ENCODE results near the gene TRAF6.

Gene TRAF6

DNA sequence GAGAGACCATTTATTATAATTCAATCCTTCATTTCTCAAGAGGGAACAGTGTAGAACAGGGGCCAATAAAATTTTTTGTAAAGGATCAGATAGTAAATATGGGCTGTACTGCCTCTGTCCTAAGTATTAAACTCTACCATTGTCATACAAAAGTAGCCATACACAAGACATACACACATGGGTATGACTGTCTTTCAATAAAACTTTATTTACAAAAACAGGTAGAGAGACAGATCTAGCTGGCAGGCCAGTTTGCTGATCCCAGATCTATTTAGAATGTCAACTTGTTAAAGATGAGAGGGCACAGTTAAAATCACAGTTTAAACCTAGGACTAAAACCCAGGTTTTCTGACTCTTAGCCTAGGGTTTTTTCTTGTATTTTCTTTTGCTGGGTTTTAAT, 16.7 kb downstream of the TRAF6 start:
- in situ Hi-C loops (cut with MboI; ENCODE audit: low sequenced_read_pairs), result loop anchor here (25.0 kb wide), 1 partner anchor 881 kb away; the partner anchor contains the start of gene FJX1

DNA sequence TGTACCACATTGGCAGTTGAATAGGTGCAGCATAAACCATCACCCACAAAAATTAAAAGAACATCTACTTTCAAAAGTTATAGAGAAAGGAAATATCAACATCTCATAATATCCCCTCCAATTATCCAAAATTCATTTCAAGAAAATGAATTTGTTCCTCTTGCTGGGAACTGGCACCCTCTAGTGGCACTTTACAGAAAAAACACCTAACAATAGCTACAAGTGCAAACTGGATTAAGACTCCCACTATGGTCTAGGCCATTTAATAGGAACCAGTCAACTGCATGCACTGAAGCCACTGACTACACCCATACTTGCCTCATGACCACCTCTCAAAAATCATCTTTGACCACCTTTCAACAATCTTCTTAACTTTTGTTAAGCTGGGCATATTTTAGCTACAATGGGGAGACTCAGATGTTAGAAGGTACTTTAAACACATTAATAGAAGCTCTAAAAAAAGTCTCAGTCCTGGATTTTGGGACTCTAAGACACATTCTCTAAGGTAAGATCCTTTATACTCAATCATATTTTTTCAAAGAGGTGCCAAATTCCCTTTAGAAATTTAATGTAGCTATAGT, 17.3 kb downstream of the TRAF6 start:
- in situ Hi-C loops (cut with MboI; ENCODE audit: low sequenced_read_pairs), result loop anchor here (25.0 kb wide), 1 partner anchor 881 kb away; the partner anchor contains the start of gene FJX1

DNA sequence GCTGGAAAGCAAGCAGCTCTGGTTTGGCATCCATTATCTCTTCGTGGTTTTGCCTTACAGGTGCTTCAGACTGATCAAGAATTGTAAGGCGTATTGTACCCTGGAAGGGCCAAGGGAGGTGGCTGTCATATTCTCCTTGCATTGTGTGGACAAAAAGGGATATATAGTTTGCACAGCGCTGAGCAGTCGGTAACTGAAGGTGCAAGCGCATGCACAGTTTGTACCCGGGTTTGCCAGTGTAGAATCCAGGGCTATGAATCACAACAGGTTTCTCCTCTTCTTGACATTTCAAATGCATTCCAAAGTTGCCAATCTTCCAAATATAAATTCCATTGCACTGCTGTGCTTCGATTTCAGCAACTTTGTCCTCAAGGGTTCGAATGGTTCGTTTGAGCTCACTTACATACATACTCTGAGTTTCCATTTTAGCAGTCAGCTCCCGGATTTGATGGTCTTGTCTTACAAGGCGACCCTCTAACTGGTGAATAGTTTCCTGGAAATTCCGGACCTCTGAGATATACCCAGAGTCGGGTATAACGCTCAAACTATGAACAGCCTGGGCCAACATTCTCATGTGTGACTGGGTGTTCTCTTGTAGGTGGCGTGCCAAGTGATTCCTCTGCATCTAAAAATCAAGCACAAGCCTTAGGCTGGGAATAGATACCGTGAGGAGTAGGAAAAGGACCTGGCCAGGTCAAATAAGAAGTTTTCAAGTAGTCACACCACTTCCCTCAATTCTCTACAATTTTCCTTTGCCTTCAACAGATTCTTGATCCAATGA, 19.9 kb downstream of the TRAF6 start:
- in situ Hi-C loops (cut with MboI; ENCODE audit: low sequenced_read_pairs), result loop anchor here (25.0 kb wide), 1 partner anchor 878 kb away; the partner anchor contains the start of gene FJX1

DNA sequence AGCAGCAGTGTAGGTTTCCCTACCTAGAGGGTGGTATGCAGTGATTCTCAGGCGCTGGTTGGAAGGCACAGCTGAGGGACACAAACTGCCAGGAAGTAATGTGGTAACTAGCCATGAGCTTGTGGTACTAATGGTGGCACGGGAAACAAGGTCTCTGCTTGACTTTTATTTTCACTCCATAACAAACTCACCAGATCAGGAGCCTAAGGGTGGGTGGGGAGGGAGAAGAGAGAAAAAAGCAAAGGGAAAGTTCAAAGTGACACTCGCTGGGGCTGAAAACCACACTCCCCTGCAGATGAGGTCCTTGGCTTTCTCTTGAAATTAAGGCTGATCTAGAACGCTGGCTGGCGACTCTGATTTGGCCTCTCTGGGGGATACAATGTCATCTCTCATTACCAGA, 22.0 kb downstream of the TRAF6 start:
- in situ Hi-C loops (cut with MboI; ENCODE audit: low sequenced_read_pairs), result loop anchor here (25.0 kb wide), 1 partner anchor 876 kb away; the partner anchor contains the start of gene FJX1

DNA sequence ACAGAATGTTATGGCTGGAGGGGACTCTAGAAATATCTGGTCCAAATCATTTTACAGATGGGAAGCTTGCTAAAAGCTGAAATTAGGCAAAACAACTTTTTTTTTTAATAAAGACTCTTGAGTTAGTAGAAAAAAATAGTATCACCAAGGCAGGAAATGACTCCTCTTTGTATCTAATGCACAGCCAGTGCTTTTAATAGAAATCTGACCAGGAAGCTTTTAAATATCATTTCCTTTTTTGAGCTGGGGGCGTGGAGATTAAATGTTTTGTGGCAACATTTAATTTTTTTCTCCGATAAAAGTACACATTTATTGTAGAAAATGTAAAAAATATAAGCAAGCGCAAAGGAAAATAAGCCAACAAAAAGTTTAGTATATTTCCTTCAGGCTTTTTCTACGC, 22.5 kb downstream of the TRAF6 start:
- in situ Hi-C loops (cut with MboI; ENCODE audit: low sequenced_read_pairs), result loop anchor here (25.0 kb wide), 1 partner anchor 875 kb away; the partner anchor contains the start of gene FJX1

DNA sequence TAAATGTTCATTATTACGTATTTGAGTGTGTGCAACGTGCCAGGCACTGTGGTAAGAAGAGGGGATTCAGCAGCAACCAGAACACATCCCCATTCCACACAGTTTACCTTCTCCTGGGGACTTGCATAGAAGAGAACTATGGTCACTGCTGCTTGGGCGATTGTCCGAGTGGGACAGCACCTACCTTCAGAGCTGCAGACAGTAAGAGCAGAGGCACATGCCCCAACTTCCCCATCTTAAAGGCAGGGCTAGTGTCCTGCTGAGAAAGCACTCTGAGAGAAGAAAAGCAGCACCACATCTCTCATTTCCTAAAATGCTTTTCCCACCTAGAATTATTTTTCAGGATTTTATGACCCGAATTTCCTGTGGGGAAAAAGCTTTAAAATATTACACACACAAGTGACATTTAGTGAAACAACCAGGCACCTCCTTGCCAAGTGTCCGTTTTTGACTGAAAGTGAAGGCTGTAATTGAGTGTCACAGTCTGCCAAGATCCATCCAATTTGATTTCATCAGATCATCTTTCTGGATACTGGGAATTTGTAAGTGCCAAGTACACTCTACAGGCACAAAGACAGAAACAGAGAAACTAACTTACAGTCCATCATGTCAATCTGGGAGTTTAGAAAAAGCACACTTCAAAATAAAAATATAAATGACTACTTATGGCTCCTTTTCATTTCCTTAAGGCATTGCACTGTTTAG, 24.6 kb downstream of the TRAF6 start:
- in situ Hi-C loops (cut with MboI; ENCODE audit: low sequenced_read_pairs), result loop anchor here (25.0 kb wide), 1 partner anchor 873 kb away; the partner anchor contains the start of gene FJX1

DNA sequence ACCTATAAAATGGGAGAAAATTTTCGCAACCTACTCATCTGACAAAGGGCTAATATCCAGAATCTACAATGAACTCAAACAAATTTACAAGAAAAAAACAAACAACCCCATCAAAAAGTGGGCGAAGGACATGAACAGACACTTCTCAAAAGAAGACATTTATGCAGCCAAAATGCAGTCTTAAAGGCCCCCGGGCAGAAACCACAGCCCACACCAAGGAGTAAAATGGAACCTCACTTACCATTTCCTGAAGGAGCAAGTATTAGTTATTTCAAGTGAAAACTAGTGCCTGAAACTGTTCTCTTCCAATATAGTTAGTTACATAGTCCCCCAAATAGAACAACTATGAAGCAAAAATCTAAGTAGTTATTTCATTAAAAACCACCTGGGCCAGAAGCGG, 27.0 kb downstream of the TRAF6 start:
- in situ Hi-C loops (cut with MboI; ENCODE audit: low sequenced_read_pairs), result loop anchor here (25.0 kb wide), 1 partner anchor 871 kb away; the partner anchor contains the start of gene FJX1

DNA sequence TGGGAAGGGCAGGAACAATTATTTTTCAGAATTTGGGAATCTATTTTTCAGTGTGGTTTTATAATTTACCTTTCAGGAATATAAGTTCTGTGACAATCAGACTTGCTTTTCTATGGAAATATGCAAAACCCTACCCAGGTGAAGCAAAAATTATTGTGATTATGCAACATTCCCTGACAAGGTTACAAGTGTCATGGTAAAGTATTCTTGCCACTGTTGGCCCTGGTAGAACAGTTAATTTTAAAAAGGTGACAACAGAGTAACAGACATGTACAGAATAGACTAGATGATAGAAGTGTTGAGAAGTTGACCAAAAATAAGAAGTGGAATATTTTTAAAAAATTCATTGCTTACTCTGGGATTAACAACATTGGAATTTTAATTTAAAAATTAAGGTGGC, 29.2 kb downstream of the TRAF6 start:
- in situ Hi-C loops (cut with MboI; ENCODE audit: low sequenced_read_pairs), result loop anchor here (25.0 kb wide), 1 partner anchor 869 kb away; the partner anchor contains the start of gene FJX1

DNA sequence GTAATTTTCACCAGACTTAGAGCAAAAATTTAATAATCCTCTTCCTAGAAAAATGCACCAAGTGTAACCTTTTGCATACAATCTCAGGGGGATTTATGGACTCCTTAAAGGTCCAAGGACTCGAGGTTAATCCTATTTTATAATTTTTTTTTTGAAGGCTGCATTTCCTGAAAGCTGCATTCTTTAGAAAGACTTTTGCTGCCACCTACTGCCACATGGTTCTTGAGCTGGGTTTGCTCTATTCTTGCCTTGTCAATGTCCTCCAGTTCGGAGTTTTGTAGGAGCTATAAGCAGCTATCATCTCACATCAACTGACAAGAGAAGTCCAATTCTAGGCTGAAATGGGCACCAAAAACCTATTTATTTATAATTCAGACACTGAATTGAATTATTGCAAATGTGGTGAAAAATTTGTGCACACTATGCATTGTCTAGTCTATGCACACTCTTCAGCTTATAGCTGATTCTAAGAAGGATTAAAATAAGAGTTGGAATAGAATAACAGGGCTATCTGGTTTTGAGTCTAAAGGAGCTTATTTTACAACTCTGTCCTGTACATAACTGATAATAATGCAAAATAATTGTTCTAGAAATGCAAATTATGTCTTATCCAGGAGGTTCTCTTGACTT, 31.3 kb downstream of the TRAF6 start:
- in situ Hi-C loops (cut with MboI; ENCODE audit: low sequenced_read_pairs), result loop anchor here (10.0 to 25.0 kb wide), 2 partner anchors 184 to 867 kb away; partner anchors contain the start of genes FJX1 and PRR5L

DNA sequence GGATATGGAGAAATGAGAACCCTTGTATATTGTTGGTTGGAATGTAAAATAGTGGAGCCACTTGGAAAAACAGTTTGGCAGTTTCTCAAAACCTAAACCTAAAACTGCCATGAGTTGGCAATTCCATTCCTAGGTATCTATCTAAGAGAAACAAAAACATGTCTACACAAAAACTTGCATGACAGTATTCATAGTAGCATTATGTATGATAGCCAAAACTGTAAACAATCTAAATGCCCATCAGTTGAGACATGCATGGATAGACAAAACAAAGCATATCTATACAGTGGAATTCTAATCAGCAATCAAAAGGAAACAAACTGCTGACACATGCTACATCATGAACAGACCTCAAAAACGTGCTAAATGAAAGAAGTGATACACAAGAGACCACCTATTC, 34.9 kb downstream of the TRAF6 start:
- in situ Hi-C loops (cut with MboI; ENCODE audit: low sequenced_read_pairs), result loop anchor here (10.0 to 25.0 kb wide), 2 partner anchors 180 to 863 kb away; partner anchors contain the start of genes FJX1 and PRR5L

DNA sequence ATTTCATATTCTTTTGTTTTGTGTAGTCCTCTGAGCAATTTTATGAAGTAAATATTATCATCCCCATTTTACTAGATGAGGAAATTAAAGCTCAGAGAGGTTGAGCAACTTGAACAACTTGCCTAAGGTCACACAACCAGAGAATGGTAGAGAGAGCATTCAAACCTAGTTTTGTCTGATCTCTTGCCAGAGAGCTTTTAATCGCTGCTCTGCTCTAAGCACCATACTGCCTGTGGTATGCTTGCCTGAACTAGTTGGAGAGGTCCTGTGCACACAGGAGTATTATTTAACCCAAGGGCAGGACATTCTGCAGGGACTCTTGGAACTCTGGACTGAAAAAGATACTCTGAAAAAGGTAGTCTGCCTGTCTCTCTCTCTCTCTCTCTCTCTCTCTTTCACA, 38.5 kb downstream of the TRAF6 start:
- in situ Hi-C loops (cut with MboI; ENCODE audit: low sequenced_read_pairs), result loop anchor here (10.0 kb wide), 1 partner anchor 177 kb away; the partner anchor contains the start of gene PRR5L

DNA sequence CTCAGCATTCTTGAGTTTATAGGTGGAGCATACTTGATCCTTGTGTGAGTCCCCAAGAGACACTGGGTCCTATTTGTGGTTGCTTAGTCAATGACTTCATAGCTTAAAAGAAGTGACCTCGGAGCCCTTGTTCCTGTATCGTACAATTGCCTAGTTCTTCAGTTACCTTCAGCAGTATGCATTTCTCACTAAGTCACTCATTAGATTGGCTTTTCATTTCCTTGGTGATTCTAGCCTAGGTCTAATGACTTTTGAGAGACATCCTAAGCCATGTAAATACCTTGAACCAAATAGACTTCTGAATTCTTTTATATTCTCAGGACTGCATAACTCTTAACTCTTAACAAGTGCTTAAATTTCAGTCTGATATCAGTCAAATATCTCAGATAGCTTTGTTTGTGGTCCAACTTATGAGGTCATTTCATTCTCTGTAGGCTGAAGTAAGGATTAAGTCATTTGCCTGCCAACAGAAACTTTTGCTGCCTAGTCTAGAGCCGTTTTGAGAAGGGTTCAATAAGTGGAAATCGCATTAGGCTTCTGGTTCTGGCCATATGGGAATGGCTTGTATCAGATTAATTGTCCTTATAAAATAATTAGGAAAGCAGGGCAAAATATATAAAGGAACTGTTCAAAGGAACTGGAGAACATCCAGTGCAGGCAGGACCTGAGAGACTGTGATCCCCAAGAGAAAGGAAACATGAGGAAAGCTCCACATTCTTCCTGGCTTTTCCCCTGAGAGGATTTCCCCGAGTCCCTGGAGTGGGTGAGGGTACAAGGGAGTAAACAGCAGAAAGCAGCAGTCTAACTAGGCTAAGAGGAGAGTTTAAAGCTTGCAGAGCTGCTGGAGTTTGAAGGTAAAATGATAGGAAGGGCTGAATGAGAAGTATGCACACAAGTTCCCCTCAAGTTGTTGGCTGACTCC, 39.9 kb downstream of the TRAF6 start:
- in situ Hi-C loops (cut with MboI; ENCODE audit: low sequenced_read_pairs), result loop anchor here (10.0 kb wide), 1 partner anchor 175 kb away; the partner anchor contains the start of gene PRR5L

DNA sequence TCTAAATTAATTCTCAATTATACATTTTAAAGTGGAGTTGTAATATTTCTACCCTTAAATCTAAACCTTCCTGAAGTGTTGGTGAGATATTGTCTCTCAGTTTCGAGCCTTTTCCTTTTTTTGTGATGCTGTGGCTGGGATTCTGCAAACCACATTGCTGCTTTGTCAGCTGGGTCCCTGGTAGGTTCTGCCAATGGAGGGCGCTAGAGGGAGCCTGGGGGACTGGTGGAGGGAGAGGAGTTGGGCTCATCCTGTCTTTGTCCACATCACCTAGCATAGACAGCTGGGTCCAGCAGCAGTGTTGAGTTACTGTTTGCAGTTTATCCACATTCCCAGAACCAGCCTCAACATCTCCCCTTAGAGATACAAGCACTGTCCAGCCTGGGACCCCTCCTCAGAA, 41.0 kb downstream of the TRAF6 start:
- in situ Hi-C loops (cut with MboI; ENCODE audit: low sequenced_read_pairs), result no loop called here

DNA sequence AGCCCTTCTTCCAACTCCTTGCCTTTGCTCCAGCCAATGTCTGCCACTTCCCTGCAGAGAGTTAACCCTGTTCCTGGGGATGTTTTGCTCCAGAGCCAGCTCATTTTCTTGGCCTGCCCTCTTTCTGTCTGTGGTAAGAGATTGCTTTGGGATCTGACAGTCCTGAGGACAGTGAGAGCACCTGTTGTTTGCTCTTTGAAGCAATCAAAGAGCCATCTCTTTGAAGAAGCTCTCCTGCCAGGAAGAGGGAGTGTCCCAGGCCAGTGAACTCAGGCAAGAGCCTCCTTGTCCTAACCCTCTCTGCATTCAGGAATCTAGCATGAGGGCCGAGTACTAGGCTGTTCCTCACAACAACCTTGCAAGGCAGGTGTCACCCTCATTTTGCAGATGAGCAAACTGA, 42.2 kb downstream of the TRAF6 start:
- in situ Hi-C loops (cut with MboI; ENCODE audit: low sequenced_read_pairs), result no loop called here

DNA sequence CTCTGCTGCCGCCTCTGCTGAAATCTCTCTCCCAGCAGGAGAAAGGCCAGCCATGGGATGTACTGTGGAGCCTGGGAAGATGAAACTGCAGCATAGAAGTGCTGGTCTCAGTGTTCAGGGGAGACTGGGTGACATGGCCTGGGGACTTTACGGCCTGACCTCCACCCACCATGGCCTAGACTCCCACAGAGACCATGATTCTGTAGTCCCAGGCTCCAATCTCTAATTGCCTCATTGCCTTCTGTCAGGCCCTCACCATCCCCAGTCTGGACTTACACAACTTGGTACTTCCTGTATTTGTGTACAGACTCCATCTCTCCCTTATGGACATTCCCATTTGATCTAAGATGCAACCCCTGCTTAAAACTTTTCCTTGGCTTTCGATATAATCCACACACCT, 43.1 kb downstream of the TRAF6 start:
- in situ Hi-C loops (cut with MboI; ENCODE audit: low sequenced_read_pairs), result no loop called here

DNA sequence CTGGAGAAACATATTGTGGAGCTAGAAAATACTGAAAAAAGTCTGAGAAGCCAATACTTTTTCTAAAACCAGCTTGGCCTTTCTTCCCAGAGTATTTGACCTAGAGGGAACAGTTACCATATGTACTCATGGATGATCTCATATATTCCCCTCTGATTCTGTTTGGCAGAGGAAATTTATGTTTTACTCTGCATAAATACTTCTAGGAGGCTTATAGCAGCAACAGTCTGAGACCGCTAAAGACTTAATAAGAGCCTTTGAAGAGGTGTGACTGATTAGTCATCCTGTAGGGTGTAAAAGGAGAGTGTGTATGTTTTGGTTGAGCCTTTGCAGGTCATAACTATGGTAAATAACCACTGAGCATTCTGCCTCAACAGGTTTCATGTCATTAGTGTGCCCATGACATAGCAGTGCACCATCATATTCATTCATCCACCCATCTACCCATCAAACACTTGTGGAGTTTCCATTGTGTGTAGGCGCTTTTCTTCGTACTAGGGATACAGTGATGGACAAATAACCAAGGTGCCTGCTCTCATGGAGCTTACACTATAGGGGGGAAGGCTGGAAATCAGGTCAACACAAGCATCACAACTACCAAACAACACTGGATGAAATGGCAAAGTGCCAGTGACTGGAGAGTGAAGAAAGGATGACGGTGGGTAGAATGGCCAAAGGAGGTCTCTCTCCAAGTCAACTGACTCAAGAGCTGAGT, 44.5 kb downstream of the TRAF6 start:
- in situ Hi-C loops (cut with MboI; ENCODE audit: low sequenced_read_pairs), result no loop called here

DNA sequence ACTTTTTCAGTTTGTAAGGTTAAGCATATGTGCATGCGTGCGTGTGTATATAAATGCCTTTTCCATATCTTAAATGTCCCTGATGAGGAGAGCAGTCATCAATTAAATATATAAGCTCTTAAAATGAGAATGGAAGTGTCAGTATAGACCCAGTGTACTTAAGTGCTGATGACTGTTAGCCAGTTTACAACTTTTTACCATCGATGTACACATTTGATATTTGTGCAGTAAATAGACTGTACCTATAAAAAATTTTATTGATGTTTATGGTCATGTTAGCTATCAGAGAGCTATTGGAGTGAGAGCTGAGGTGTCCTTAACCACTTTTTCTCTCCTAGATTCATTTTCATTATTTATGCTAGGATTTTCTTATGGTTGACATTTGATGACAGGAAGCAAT, 45.4 kb downstream of the TRAF6 start:
- in situ Hi-C loops (cut with MboI; ENCODE audit: low sequenced_read_pairs), result no loop called here

DNA sequence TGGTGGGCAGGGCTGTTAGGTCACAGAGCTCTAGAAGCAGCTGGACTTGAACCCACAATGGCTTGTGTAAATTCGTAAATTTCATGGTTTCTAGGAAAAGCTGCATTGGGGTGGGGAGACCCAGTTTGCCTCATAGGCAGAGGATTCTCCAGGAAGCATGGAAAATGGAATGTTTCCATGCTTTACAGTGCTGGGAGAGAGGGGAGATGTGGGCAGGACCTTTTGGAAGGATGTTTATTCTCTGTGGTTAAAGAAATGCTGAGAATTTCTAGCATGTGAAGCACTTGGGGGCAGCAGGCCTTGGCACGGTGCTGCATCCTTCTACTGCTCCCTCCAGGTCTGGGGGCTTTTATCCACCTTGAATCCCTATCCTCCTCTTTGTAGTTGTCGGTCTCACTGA, 46.3 kb downstream of the TRAF6 start:
- in situ Hi-C loops (cut with MboI; ENCODE audit: low sequenced_read_pairs), result no loop called here

DNA sequence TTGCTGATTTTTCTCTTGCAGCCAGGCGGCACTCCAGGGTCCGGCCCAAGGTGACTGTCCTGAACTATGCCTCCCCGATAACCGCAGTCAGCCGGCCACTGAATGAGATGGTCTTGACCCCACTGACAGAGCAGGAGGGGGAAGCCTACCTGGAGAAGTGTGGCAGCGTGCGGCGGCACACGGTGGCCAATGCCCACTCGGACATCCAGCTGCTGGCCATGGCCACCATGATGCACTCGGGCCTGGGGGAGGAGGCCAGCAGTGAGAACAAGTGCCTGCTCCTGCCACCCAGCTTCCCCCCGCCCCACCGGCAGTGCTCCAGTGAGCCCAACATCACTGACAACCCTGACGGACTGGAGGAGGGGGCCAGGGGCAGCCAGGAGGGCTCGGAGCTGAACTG, 47.8 kb downstream of the TRAF6 start:
- in situ Hi-C loops (cut with MboI; ENCODE audit: low sequenced_read_pairs), result no loop called here
